Upper lobe of left lung (tissue), 6 donors: ENCODE results near the gene SPATA33. TPM values are rescaled to one million over a fixed set of nuclear protein-coding genes. Genes with fewer than 3 reads are reported as not detected.

Experiments
- ATAC-seq, 2 donors: fragments of 200-7000 bp; cut with Tn5 transposase; one replicate each; pipeline ENCODE4 v1.9.1; 2022; ENCODE audit warnings: mild to moderate bottlenecking in 2 of 2, moderate library complexity in 2 of 2; ENCODE audit not compliant: low FRiP score in 2 of 2
- DNase-seq, 2 donors: peaks; one replicate each; pipeline ENCODE4 v3.0.0-alpha.2; 2019 to 2020
- H3K27ac ChIP-seq, 4 donors: fragments of 200-600 bp; sonication (generic); one replicate each; pipeline ENCODE4 v1.5.1; 2016 to 2019
- H3K27me3 ChIP-seq, 4 donors: fragments of 200-600 bp; sonication (generic); one replicate each; pipeline ENCODE4 v1.5.1; 2017 to 2019
- H3K36me3 ChIP-seq, 4 donors: fragments of 200-600 bp; sonication (generic); one replicate each; pipeline ENCODE4 v1.5.1; 2016 to 2019
- H3K4me1 ChIP-seq, 4 donors: fragments of 200-600 bp; sonication (generic); one replicate each; pipeline ENCODE4 v1.5.1; 2018 to 2019
- H3K4me3 ChIP-seq, 4 donors: fragments of 200-600 bp; sonication (generic); one replicate each; pipeline ENCODE4 v1.5.1; 2017 to 2019; ENCODE audit warnings: mild to moderate bottlenecking in 2 of 4, moderate library complexity in 1 of 4
- H3K9me3 ChIP-seq, 4 donors: fragments of 200-600 bp; sonication (generic); one replicate each; pipeline ENCODE4 v1.5.1; 2018 to 2019
- EP300 ChIP-seq, 4 donors: sonication (generic); formaldehyde crosslinking; IDR thresholded peaks; one replicate each; pipeline ENCODE4 v1.5.1; 2017; ENCODE audit warnings: antibody characterized with exemption in 4 of 4, control low read depth in 2 of 4
- POLR2A ChIP-seq, 4 donors: fragments of 450-650 bp; IDR thresholded peaks; one replicate each; pipeline ENCODE4 v1.5.1; 2016 to 2017; ENCODE audit warnings: antibody characterized with exemption in 4 of 4, mild to moderate bottlenecking in 2 of 4
- POLR2AphosphoS5 ChIP-seq, 2 donors: sonication (generic); formaldehyde crosslinking; IDR thresholded peaks; one replicate each; pipeline ENCODE4 v1.5.1; 2017; ENCODE audit warnings: antibody characterized with exemption in 2 of 2
- WGBS, 2 donors: methylation state at CpG; one replicate each; pipeline ENCODE4 v1.1.5; 2017 to 2018; 5-methylcytosine and 5-hydroxymethylcytosine counted together
- total RNA-seq, 6 donors: library from RNA; depleted of rRNA in 4 of 6; stranded (reverse); fragments of >200 nt in 4 of 6; gene quantifications; one replicate each; pipeline versions ENCODE4 v1.1.0 to v1.2.1, GENCODE V29; 2016 to 2021
- TF ChIP-seq, protein P1 (sequence below), 6 experiments: fragments of 450-650 bp in 4 of 6; fragments of 200-600 bp in 2 of 6; sonication (generic) in 2 of 6; IDR thresholded peaks; one replicate each; pipeline ENCODE4 v1.5.1; 2016 to 2019; ENCODE audit warnings: antibody characterized with exemption in 6 of 6
- donor health status: DM: no; HTN: no; CAD: no; lungs with moderate emphysema.
- donor health status: DM: no; HTN: yes; CAD: no; lungs with severe emphysema.

Gene SPATA33
- total RNA-seq, 6 donors from 2014 or later = 5.8 to 22.0 (median 8.8) TPM

DNA sequence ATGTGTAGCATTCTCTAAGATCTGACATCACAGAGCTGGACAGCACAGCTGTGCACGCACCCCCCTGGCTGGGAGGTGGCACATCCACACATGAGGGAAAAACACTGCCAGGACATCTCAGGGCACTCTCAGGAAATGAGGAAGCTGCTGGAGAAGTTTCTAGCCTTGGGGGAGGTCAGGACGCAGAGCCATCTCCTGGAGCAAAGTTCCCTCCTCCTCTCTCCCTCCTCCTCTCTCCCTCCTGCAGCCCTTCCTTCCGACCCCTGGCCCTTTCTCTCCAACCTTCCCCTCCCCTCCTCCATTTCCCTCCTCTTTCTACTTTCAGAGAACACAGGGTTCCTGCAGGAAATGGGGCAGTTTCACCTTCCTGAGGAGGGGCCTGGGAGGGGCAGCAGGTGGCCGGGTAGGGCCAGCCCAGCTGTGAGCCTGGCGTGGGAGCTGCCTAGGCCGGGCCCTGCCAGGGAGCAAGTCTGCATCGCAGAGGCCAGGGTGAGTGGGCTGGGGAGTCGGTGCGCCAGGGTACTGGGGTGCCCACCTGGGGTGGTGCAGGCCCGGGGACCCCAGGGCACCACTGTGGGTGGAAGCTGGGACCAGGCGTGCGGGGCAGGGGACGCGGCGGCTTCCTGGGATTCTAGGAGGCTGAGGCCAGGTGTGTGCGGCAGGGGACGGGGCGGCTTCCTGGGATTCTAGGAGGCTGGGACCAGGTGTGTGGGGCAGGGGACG lies 44.2 kb upstream of the SPATA33 start, which contains the start of gene DPEP1:
TSS of gene DPEP1 (plus strand) at position 412 of the 723 bp plus-strand sequence. CDS start 16,769 bp downstream, outside the sequence.
- WGBS, 2 donors = 25 to 61% methylated on average over 6 to 16 of the region's 19 CpGs
- Histone ChIP-seq H3K9me3 (no peaks in the 10 kb centered on the region), H3K36me3 (no peaks in the 10 kb centered on the region), H3K27me3 (no peaks in the 10 kb centered on the region), H3K4me3 (no peak within 1 kb of the TSS), H3K27ac (no peak within 1 kb of the TSS), H3K4me1 (peaks cover 0 to 10% (median 8%) of the 10 kb centered on the region in 4 donors)
- peak in 1 of 2 donors; percentile 77 for DNase-seq
- ATAC-seq = no peak
- TF ChIP-seq EP300 (IDR thresholded peaks at IDR 0.05) = no peak
- TF ChIP-seq POLR2A (IDR thresholded peaks at IDR 0.05) = no peak

DNA sequence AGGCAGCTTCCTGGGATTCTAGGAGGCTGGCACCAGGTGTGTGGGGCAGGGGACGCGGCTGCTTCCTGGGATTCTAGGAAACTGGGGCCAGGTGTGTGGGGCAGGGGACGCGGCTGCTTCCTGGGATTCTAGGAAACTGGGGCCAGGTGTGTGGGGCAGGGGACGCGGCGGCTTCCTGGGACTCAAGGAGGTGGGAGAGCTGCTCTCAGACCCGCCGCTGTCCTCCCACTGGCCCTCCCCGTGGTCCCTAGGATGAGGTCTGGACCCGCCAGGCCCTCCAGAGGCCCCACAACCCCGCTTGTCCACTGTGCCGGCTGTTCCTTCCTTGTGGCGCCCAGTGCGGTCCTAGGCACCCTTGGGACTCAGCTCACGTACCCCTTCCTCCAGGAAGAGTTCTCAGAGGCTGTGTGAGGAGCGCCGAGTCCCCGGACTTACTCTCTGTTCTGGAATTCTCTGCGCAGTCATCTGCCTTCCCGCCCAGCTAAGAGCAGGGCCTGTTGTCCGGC lies 43.6 kb upstream of the SPATA33 start:
- Histone ChIP-seq H3K9me3 (no peaks in the 10 kb centered on the region), H3K27me3 (no peaks in the 10 kb centered on the region), H3K4me1 (peaks cover 0 to 10% (median 8%) of the 10 kb centered on the region in 4 donors), H3K36me3 (no peaks in the 10 kb centered on the region), H3K27ac (no peak overlapping the region), H3K4me3 (no peak overlapping the region)
- no peak for ATAC-seq
- no peak for TF ChIP-seq EP300 (IDR thresholded peaks at IDR 0.05)
- TF ChIP-seq, protein P1, sequence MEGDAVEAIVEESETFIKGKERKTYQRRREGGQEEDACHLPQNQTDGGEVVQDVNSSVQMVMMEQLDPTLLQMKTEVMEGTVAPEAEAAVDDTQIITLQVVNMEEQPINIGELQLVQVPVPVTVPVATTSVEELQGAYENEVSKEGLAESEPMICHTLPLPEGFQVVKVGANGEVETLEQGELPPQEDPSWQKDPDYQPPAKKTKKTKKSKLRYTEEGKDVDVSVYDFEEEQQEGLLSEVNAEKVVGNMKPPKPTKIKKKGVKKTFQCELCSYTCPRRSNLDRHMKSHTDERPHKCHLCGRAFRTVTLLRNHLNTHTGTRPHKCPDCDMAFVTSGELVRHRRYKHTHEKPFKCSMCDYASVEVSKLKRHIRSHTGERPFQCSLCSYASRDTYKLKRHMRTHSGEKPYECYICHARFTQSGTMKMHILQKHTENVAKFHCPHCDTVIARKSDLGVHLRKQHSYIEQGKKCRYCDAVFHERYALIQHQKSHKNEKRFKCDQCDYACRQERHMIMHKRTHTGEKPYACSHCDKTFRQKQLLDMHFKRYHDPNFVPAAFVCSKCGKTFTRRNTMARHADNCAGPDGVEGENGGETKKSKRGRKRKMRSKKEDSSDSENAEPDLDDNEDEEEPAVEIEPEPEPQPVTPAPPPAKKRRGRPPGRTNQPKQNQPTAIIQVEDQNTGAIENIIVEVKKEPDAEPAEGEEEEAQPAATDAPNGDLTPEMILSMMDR (IDR thresholded peaks at IDR 0.05) = no peak
- no peak for TF ChIP-seq POLR2A (IDR thresholded peaks at IDR 0.05)
- no peak for TF ChIP-seq POLR2AphosphoS5 (IDR thresholded peaks at IDR 0.05)
- 85 to 88% methylated on average over 12 to 22 of the region's 22 CpGs for WGBS, 2 donors
- peak in 1 of 2 donors; percentile 62 for DNase-seq

DNA sequence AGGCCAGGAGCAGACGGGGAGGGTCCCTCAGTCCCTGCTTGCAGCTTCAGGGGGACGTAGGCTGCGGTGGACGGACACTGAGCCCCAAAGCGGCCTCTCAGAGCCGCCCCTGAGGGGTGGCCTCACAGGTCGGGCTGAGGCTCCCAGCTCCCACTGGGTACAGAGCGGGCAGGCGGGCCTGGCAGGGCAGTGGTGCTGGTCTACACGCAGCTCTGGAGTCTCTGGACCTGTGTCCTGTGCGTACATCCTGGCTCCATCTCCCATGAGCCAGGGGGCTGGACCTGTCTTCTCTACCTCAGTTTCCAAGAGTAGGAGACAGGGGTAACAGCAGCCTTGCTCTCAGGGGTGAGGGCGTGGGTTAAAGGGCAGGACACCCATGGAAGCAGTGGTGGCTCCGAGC lies 42.5 kb upstream of the SPATA33 start:
- H3K27ac ChIP-seq = no peak overlapping the region
- TF ChIP-seq POLR2A (IDR thresholded peaks at IDR 0.05) = no peak
- TF ChIP-seq, protein P1 (IDR thresholded peaks at IDR 0.05) = no peak
- TF ChIP-seq EP300 (IDR thresholded peaks at IDR 0.05) = no peak
- no peak for TF ChIP-seq POLR2AphosphoS5 (IDR thresholded peaks at IDR 0.05)
- no peak for ATAC-seq
- H3K4me1 ChIP-seq = peaks cover 0 to 10% (median 8%) of the 10 kb centered on the region in 4 donors
- no peak overlapping the region for H3K4me3 ChIP-seq
- H3K27me3 ChIP-seq = no peaks in the 10 kb centered on the region
- WGBS, 2 donors = 89% methylated on average over 12 of the region's 13 CpGs; no CpG with 5 or more reads in 1 of the 2 donors
- no peak for DNase-seq
- H3K36me3 ChIP-seq = no peaks in the 10 kb centered on the region
- H3K9me3 ChIP-seq = no peaks in the 10 kb centered on the region

DNA sequence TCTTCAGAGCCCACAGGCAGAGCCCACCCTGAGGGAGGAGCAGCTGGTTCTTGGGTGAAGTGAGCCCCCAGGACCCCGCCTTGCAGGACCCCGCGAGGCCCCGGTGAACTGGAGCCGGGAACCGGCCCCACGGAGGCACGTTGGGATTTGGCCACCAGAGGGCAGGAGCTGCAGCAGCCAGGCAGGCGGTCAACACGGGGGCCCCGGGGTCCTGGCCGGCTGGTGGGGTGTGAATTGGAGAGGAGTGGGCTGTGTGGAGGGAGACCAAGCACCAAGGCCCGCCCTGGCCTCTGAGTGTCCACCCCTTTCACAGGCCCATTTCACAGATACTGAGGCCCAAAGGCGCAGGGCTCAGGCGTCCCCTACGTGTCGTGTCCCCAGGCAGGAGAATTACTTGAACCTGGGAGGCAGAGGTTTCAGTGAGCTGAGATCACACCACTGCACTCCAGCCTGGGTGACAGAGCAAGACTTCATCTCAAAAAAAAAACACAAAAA lies 42.0 kb upstream of the SPATA33 start:
- TF ChIP-seq, protein P1 (IDR thresholded peaks at IDR 0.05) = peak; percentile 40 to 77 (median 65)
- TF ChIP-seq POLR2A (IDR thresholded peaks at IDR 0.05) (no peak), EP300 (IDR thresholded peaks at IDR 0.05) (no peak), POLR2AphosphoS5 (IDR thresholded peaks at IDR 0.05) (no peak)
- Histone ChIP-seq H3K27me3 (no peaks in the 10 kb centered on the region), H3K36me3 (no peaks in the 10 kb centered on the region), H3K27ac (peak overlapping the region in 2 of 4 donors; percentile 65 to 68), H3K4me1 (peaks cover 0 to 10% (median 8%) of the 10 kb centered on the region in 4 donors), H3K4me3 (no peak overlapping the region), H3K9me3 (no peaks in the 10 kb centered on the region)
- ATAC-seq (no peak), DNase-seq (no peak)
- 42 to 80% methylated on average over 1 to 17 of the region's 17 CpGs for WGBS, 2 donors

DNA sequence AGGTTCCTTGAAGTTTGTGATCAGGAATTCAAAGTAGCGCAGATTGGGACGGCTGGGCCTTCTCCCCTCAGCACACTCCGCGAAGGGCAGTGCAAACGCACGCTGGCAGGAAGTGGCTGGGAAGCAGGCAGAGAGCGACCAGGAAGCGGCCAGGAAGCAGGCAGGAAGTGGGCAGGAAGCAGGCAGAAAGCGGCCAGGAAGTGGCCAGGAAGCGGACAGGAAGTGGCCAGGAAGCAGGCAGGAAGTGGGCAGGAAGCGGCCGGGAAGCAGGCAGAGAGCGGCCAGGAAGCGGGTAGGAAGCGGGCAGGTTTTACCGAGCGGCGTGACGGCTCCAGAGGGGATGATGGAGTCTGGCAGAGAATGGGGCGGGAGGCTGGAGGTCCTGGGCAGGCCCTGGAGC lies 41.0 kb upstream of the SPATA33 start:
- Histone ChIP-seq H3K9me3 (no peaks in the 10 kb centered on the region), H3K27me3 (no peaks in the 10 kb centered on the region), H3K4me3 (no peak overlapping the region), H3K4me1 (peaks cover 0 to 10% (median 8%) of the 10 kb centered on the region in 4 donors), H3K27ac (peak overlapping the region; percentile 33 to 68 (median 55)), H3K36me3 (no peaks in the 10 kb centered on the region)
- 61 to 66% methylated on average over 20 of the region's 20 CpGs for WGBS, 2 donors
- ATAC-seq = no peak
- DNase-seq = no peak
- no peak for TF ChIP-seq POLR2A (IDR thresholded peaks at IDR 0.05)
- TF ChIP-seq POLR2AphosphoS5 (IDR thresholded peaks at IDR 0.05) = peak in 1 of 2 donors; percentile 16
